ENCODE data around the gene CNTFR.

Gene CNTFR

DNA sequence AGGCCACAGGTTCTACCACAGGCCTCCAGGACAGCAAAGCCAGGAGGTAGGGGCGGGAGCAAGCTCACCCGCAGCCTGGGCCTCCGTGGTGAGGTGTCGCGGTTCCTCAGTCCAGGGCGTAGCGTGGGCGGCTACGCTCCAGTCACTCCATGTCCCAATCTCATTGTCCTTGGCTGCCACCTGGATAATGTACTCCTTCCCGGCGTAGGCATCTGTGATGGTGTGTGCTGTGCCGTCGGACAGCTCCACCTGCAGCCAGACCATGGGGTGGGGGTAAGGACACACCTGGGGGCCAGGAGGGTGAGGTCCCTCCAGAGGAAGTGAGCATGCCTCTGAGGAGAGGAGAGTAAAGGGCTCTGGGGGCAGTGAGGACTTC lies 36.9 kb downstream of the CNTFR start:
- no peak overlapping the region for H3K4me2 ChIP-seq (ENCODE audit: low read length)
- H3K27ac ChIP-seq (ENCODE audit: low read depth, low read length) = no peak overlapping the region
- no peaks in the 10 kb centered on the region for H3K36me3 ChIP-seq (ENCODE audit: control insufficient read depth, low read length)
- H3K9me2 ChIP-seq (replicated peaks; ENCODE audit: control insufficient read depth, low read length) = no peaks in the 10 kb centered on the region
- TF ChIP-seq, protein P1, sequence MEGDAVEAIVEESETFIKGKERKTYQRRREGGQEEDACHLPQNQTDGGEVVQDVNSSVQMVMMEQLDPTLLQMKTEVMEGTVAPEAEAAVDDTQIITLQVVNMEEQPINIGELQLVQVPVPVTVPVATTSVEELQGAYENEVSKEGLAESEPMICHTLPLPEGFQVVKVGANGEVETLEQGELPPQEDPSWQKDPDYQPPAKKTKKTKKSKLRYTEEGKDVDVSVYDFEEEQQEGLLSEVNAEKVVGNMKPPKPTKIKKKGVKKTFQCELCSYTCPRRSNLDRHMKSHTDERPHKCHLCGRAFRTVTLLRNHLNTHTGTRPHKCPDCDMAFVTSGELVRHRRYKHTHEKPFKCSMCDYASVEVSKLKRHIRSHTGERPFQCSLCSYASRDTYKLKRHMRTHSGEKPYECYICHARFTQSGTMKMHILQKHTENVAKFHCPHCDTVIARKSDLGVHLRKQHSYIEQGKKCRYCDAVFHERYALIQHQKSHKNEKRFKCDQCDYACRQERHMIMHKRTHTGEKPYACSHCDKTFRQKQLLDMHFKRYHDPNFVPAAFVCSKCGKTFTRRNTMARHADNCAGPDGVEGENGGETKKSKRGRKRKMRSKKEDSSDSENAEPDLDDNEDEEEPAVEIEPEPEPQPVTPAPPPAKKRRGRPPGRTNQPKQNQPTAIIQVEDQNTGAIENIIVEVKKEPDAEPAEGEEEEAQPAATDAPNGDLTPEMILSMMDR (IDR thresholded peaks at IDR 0.05; ENCODE audit: low read depth, low read length, poor library complexity, severe bottlenecking) = no peak
- TF ChIP-seq EZH2phosphoT487 (IDR thresholded peaks at IDR 0.05; ENCODE audit: borderline replicate concordance, low read length) = no peak
- H3K4me3 ChIP-seq (ENCODE audit: low read length) = no peak overlapping the region
- no peaks in the 10 kb centered on the region for H3K9me3 ChIP-seq (ENCODE audit: control insufficient read depth, insufficient read depth, low read length)
- no peaks in the 10 kb centered on the region for H3K27me3 ChIP-seq (ENCODE audit: control insufficient read depth, low read length)
- no peaks in the 10 kb centered on the region for H3K79me2 ChIP-seq (ENCODE audit: control insufficient read depth, low read length)
- no peaks in the 10 kb centered on the region for H3K4me1 ChIP-seq (ENCODE audit: control insufficient read depth, low read length)
- no peaks in the 10 kb centered on the region for H4K20me1 ChIP-seq (ENCODE audit: control insufficient read depth, insufficient read depth, low read depth, low read length)
- H3F3A ChIP-seq (ENCODE audit: control insufficient read depth, insufficient read depth) = no peaks in the 10 kb centered on the region

- H3K4me3 ChIP-seq (ENCODE audit: low read length) = no peak overlapping the region
- TF ChIP-seq, protein P1 (IDR thresholded peaks at IDR 0.05; ENCODE audit: low read depth, low read length, poor library complexity, severe bottlenecking) = no peak
- TF ChIP-seq EZH2phosphoT487 (IDR thresholded peaks at IDR 0.05; ENCODE audit: borderline replicate concordance, low read length) = no peak
- no peak overlapping the region for H3K27ac ChIP-seq (ENCODE audit: low read depth, low read length)
- H3K27me3 ChIP-seq (ENCODE audit: control insufficient read depth, low read length) = no peaks in the 10 kb centered on the region
- H4K20me1 ChIP-seq (ENCODE audit: control insufficient read depth, insufficient read depth, low read depth, low read length) = no peaks in the 10 kb centered on the region
- H3K4me1 ChIP-seq (ENCODE audit: control insufficient read depth, low read length) = no peaks in the 10 kb centered on the region
- no peaks in the 10 kb centered on the region for H3K36me3 ChIP-seq (ENCODE audit: control insufficient read depth, low read length)
- H3K4me2 ChIP-seq (ENCODE audit: low read length) = no peak overlapping the region
- no peaks in the 10 kb centered on the region for H3K9me2 ChIP-seq (replicated peaks; ENCODE audit: control insufficient read depth, low read length)
- no peaks in the 10 kb centered on the region for H3F3A ChIP-seq (ENCODE audit: control insufficient read depth, insufficient read depth)
- H3K9me3 ChIP-seq (ENCODE audit: control insufficient read depth, insufficient read depth, low read length) = no peaks in the 10 kb centered on the region
- no peaks in the 10 kb centered on the region for H3K79me2 ChIP-seq (ENCODE audit: control insufficient read depth, low read length)
Measured at GRCh38 chr9:34551751-34552605, 37.5 kb downstream of the CNTFR start.

- Histone ChIP-seq H3K27me3 (ENCODE audit: control insufficient read depth, low read length) (no peaks in the 10 kb centered on the region), H3K4me1 (ENCODE audit: control insufficient read depth, low read length) (no peaks in the 10 kb centered on the region), H3K27ac (ENCODE audit: low read depth, low read length) (no peak overlapping the region), H3F3A (ENCODE audit: control insufficient read depth, insufficient read depth) (no peaks in the 10 kb centered on the region), H3K4me3 (ENCODE audit: low read length) (no peak overlapping the region), H3K9me3 (ENCODE audit: control insufficient read depth, insufficient read depth, low read length) (no peaks in the 10 kb centered on the region), H4K20me1 (ENCODE audit: control insufficient read depth, insufficient read depth, low read depth, low read length) (no peaks in the 10 kb centered on the region), H3K79me2 (ENCODE audit: control insufficient read depth, low read length) (no peaks in the 10 kb centered on the region), H3K9me2 (replicated peaks; ENCODE audit: control insufficient read depth, low read length) (no peaks in the 10 kb centered on the region), H3K4me2 (ENCODE audit: low read length) (no peak overlapping the region), H3K36me3 (ENCODE audit: control insufficient read depth, low read length) (no peaks in the 10 kb centered on the region)
- TF ChIP-seq EZH2phosphoT487 (IDR thresholded peaks at IDR 0.05; ENCODE audit: borderline replicate concordance, low read length) = no peak
- TF ChIP-seq, protein P1 (IDR thresholded peaks at IDR 0.05; ENCODE audit: low read depth, low read length, poor library complexity, severe bottlenecking) = no peak
Measured at GRCh38 chr9:34550681-34551270, 38.7 kb downstream of the CNTFR start.
